HL-60 (cell line): ENCODE data around the gene FBXW9.

ENCODE experiments used
- DNase-seq, 2 experiments: peaks; one replicate each; pipeline ENCODE4 v3.0.0-alpha.2; 2010 to 2020; ENCODE audit warnings: low read depth in 1 of 2, low spot score in 1 of 2
- H3K27ac ChIP-seq: fragments of 250-450 bp; sonication (Bioruptor Pico); replicated peaks from 2 replicates; pipeline ENCODE4 v1.5.1; 2020; ENCODE audit warnings: mild to moderate bottlenecking, moderate library complexity
- H3K27me3 ChIP-seq: fragments of 250-450 bp; sonication (Bioruptor Pico); 2 replicates; pipeline ENCODE4 v1.5.1; 2021; ENCODE audit warnings: mild to moderate bottlenecking, moderate library complexity; ENCODE audit not compliant: insufficient read depth, poor library complexity, severe bottlenecking
- H3K4me3 ChIP-seq: replicated peaks from 2 replicates; pipeline ENCODE4 v1.5.1; 2011; ENCODE audit warnings: mild to moderate bottlenecking, control low read depth, low read length; ENCODE audit not compliant: insufficient read depth
- CTCF ChIP-seq: IDR thresholded peaks from one replicate; pipeline ENCODE4 v1.5.1; 2011; ENCODE audit warnings: low read length, control low read depth, inconsistent platforms; ENCODE audit not compliant: insufficient read depth
- GABPA ChIP-seq: IDR thresholded peaks from 2 replicates; pipeline ENCODE4 v1.6.1; 2012; ENCODE audit warnings: low read depth
- POLR2AphosphoS5 ChIP-seq: IDR thresholded peaks from 2 replicates; pipeline ENCODE4 v1.6.1; 2012; ENCODE audit warnings: low read depth
- SPI1 ChIP-seq: IDR thresholded peaks from 2 replicates; pipeline ENCODE4 v1.6.1; 2012; ENCODE audit warnings: low read depth, mild to moderate bottlenecking, borderline replicate concordance
- TF ChIP-seq, protein P1 (sequence below): IDR thresholded peaks from 2 replicates; pipeline ENCODE4 v1.6.1; 2012; ENCODE audit warnings: low read depth; ENCODE audit not compliant: insufficient replicate concordance

The FBXW9 gene

DNA sequence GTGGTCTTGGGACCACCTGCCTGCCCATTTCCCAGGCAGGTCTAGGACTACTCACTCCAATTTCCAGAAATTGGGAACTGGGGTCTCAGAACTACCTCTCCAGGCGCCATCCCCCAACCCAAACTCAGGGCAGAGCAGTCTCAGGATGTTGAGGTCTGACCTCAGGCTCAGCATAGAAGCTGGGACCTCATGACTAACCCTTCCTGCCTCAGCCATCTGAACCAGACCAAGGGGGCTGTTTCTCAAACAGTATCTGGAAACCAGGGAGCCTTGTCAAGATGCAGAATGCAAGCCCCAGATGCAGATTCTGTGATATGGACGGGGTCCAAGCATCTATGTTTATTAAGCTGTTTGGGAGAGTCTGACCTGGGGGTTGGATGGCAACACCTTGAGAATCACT, 1.3 kb downstream of the FBXW9 start:
- Histone ChIP-seq H3K4me3 (no peak overlapping the region), H3K27me3 (no peaks in the 10 kb centered on the region), H3K27ac (no peak overlapping the region)
- TF ChIP-seq CTCF (no peak), SPI1 (no peak), GABPA (no peak), POLR2AphosphoS5 (no peak)
- TF ChIP-seq, protein P1, sequence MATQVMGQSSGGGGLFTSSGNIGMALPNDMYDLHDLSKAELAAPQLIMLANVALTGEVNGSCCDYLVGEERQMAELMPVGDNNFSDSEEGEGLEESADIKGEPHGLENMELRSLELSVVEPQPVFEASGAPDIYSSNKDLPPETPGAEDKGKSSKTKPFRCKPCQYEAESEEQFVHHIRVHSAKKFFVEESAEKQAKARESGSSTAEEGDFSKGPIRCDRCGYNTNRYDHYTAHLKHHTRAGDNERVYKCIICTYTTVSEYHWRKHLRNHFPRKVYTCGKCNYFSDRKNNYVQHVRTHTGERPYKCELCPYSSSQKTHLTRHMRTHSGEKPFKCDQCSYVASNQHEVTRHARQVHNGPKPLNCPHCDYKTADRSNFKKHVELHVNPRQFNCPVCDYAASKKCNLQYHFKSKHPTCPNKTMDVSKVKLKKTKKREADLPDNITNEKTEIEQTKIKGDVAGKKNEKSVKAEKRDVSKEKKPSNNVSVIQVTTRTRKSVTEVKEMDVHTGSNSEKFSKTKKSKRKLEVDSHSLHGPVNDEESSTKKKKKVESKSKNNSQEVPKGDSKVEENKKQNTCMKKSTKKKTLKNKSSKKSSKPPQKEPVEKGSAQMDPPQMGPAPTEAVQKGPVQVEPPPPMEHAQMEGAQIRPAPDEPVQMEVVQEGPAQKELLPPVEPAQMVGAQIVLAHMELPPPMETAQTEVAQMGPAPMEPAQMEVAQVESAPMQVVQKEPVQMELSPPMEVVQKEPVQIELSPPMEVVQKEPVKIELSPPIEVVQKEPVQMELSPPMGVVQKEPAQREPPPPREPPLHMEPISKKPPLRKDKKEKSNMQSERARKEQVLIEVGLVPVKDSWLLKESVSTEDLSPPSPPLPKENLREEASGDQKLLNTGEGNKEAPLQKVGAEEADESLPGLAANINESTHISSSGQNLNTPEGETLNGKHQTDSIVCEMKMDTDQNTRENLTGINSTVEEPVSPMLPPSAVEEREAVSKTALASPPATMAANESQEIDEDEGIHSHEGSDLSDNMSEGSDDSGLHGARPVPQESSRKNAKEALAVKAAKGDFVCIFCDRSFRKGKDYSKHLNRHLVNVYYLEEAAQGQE, result no peak
- DNase-seq, result no peak

DNA sequence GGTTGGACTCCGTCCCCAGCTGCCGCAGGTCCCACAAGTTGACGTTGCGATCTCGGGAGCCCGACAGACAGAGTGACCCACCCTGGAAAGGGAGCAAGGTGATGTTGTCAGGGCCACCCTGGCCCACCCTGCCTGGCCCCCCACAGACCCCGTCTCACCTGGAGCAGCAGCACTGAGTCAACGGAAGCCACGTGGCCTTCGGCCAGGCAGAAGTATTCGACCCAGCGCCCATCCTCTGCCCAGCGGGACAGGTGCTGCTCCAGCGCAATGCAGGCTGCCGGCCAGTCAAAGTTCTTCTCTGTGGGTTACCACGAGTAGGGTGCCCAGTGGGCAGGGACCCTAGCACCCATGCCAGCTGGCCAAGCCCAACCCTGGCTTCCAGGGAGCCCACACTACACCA, 1.8 kb downstream of the FBXW9 start:
- no peak overlapping the region for H3K4me3 ChIP-seq
- no peak overlapping the region for H3K27ac ChIP-seq
- no peak for DNase-seq
- no peaks in the 10 kb centered on the region for H3K27me3 ChIP-seq
- no peak for TF ChIP-seq SPI1
- TF ChIP-seq CTCF, result no peak
- TF ChIP-seq GABPA, result no peak
- TF ChIP-seq, protein P1, result no peak
- TF ChIP-seq POLR2AphosphoS5, result no peak

GRCh38 chr19:12692960-12693359, 3.5 kb downstream of the FBXW9 start:
- TF ChIP-seq CTCF (no peak), SPI1 (no peak), POLR2AphosphoS5 (no peak)
- no peak overlapping the region for H3K27ac ChIP-seq
- DNase-seq, result no peak
- no peak overlapping the region for H3K4me3 ChIP-seq
- H3K27me3 ChIP-seq, result no peaks in the 10 kb centered on the region

DNA sequence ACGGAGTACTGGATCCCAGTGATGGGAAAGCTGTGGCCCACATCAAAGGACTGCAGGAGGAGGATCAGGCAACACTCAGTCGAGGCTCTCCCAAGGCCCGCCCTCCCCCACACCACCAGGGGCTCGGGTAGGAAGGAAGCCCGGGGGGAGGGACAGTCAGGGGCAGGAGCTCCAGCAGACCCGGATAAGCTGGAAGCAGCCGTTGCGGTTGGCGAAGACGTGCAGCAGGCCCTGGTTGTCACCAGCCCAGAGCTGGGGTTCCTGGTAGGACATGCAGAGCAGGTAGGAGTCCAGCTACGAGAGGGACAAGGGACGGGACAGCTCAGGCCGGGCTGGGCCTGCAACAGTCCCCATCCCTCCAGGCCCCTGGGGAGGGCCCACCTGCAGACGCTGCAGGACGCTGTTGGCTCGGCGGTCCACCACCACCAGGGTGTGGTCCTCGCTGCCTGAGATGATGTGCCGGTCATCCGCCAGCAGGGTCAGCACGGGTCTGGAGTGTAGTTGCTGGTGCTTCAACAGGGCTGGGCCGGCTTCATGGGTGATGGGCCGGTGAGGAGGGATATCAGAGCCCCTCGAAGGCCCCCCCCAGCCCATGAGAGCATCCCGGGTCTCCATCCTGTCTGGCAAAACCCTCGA, 6.7 kb downstream of the FBXW9 start:
- TF ChIP-seq SPI1, result no peak
- no peak for TF ChIP-seq POLR2AphosphoS5
- TF ChIP-seq GABPA, result no peak
- TF ChIP-seq, protein P1, result no peak
- no peak for TF ChIP-seq CTCF
- DNase-seq, result no peak
- Histone ChIP-seq H3K27me3 (no peaks in the 10 kb centered on the region), H3K4me3 (no peak overlapping the region), H3K27ac (no peak overlapping the region)
